ENCODE data around the gene AREL1.

The AREL1 gene

DNA sequence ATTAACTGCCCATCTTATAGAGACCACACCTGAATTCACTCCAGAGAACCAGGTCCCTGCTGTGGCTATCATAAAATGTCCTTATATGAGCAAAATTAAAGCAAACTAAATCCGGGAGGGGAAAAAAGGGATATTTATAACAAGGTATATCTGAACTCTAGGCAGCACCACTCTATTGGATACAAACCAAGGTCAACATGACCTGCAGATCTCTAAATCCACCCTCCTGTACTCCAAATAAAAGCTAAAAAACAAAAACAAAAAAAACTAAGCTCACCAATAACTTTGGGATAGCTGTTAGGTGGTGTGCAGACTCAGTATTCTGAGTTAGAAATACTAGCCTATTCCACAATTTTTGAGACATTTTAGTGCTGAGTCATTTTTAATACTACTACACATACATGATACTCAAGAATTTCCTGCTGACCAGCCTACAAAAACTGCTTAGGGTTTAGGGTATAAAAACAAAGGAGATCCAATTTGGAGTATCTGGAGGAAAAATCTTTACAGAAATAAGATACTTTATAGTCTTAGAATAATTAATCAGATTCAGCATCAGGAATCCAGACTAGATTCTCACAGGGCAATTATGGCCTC, 54.2 kb downstream of the AREL1 start:
- no peak for DNase-seq (ENCODE audit: low spot score)

DNA sequence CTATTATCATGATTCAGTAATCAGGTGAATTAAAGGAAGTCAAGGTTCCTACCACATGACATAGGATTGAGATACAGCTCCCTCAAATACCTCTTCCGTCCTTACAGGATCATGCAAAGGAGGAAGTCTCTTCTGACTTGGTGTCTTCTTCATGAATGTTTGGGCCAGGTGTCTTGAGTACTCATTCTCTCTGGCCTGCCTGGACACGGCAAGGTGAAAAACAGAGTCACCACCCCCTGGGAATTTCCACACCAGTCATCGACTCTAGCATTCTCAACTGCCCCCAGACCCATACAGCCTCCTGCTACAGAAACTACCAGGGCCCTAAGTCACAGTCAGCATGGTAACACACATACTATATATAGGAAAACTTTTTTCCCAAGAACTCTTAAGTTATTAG, 55.9 kb downstream of the AREL1 start:
- no peak for DNase-seq (ENCODE audit: low spot score)

- no peak for DNase-seq (ENCODE audit: low spot score)
Measured at GRCh38 chr14:74655599-74656395, 57.1 kb downstream of the AREL1 start.

- DNase-seq (ENCODE audit: low spot score) = no peak
Measured at GRCh38 chr14:74654931-74655330, 57.9 kb downstream of the AREL1 start.

DNA sequence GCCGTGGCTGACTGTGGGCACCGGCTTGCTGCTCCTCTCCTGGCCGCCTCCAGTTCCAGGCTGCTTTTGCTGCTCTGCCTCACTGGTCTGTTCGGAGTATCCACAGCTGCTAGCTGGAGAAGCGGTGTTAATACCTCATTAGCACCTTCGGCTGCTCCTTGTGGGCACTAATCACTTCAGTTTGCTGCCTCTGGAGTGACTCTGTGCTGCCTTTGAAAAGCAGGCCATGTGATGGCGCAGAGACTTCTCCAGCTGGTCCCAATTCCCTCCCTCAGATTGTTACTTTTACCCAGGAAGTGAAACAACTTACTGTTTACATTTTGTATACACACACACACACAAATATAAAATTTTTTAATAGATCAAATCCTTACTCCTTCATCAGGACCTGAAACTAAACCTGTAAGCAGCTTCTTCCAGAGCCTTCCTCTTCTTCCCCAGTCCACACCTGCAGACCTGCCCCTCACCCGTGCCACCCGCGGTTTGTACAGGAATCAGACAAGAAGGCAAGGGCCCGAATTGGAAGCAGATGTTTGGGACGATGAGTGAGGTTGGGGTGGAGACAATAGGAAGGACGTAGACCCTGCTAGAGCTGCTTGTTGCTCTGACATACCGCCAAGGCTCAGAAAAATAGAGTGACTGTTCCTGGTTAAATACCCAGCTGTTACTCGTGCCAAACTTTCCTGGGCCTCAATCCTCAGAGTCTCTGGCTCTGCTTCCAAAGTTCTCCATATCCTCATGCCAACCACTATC, 59.3 kb downstream of the AREL1 start:
- no peak for DNase-seq (ENCODE audit: low spot score)

GRCh38 chr14:74652541-74652940, 60.3 kb downstream of the AREL1 start:
- no peak for DNase-seq (ENCODE audit: low spot score)

- DNase-seq (ENCODE audit: low spot score) = no peak
Measured at GRCh38 chr14:74650927-74651686, 61.8 kb downstream of the AREL1 start.

DNA sequence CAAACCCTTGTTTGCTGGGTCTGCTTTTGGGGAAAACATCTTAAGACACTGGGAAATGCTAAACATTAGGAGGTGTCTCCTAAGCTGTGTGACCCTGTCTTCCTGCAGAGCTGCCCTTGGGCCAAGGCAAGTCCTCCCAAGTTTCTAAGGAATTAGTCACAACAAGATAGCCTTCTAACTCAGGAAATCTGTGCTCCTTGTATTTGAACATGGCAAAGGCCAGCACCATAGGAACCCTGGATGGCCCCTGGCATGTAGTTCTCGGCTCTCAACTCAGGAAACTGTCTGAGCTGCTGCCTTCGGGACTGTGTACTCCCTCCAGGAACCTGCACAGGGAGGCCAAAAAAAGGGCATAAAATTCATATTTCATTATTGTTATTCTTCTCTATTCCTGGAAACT, 63.2 kb downstream of the AREL1 start:
- DNase-seq (ENCODE audit: low spot score) = no peak

- no peak for DNase-seq (ENCODE audit: low spot score)
Measured at GRCh38 chr14:74649167-74649566, 63.7 kb downstream of the AREL1 start.

GRCh38 chr14:74648601-74649000, 64.3 kb downstream of the AREL1 start:
- DNase-seq (ENCODE audit: low spot score) = no peak

DNA sequence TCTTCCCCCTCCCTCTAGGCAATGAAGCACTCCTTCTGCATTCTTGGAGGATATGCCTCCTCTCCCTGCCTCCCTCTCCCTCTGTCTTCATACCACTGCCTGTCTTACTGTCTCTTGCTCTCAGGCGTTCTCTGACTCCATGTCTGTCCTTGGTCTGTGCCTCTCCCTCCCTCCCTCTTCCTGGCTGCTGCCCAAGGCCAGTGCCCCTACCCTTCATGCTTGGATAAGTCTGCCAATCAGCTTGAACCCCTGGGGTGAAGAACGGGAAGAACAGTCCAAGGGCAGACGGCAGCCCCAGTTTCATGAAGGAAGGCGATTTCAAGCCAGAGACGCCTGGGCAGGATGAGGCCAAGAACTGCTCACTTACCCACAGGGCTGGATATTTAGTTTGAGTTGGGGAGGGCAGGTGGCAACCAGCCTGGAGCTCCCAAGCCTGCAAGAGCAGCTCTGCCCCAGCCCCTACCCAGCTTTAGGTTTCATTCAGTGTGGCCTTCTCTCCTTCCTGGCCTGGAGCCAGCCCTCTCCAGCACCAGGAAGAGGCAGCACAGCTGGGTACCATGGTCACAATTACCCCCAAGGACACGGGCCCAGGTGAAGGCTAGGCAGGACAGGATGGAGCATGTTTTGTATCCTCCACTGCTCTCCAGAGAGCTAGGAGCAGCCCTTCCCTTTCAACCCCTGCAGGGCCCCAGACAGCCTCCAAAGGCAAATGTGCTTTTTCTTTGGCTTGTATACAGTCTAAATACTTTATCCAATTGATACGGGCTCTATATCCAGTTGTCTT, 65.0 kb downstream of the AREL1 start:
- no peak for DNase-seq (ENCODE audit: low spot score)

DNA sequence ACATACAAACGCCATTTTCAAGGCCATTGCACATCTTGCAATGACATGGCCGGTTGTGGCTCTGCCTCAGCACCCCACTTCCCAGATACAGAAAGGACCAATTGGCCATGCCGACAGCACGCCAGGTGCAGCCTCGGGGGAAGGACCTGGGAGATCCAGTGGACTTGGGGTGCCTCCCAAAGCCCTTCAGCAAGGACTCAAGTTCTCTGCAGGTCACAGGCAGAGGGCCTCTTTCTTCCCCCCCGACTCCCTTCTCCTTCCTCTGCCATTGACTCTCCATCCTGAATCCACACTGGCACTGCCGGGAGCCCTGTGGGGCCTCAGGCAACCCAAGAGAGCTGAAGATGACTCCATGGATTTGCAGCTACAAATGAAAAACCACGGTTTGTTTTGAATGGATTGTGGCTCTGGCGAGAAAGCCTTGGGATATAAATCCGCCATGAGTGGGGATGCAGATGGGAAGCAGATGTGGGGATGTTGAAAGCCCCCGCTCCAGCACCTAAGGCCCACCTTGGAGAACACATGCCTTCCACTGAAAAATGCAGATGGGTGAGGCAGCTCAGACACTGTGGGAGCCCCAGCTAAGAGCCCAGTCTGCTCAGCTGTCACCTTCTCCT, 65.7 kb downstream of the AREL1 start:
- no peak for DNase-seq (ENCODE audit: low spot score)

- DNase-seq (ENCODE audit: low spot score) = no peak
Measured at GRCh38 chr14:74645756-74646470, 67.0 kb downstream of the AREL1 start.

- DNase-seq (ENCODE audit: low spot score) = no peak
Measured at GRCh38 chr14:74645244-74645643, 67.6 kb downstream of the AREL1 start.

GRCh38 chr14:74641601-74642391, 71.1 kb downstream of the AREL1 start:
- no peak for DNase-seq (ENCODE audit: low spot score)

DNA sequence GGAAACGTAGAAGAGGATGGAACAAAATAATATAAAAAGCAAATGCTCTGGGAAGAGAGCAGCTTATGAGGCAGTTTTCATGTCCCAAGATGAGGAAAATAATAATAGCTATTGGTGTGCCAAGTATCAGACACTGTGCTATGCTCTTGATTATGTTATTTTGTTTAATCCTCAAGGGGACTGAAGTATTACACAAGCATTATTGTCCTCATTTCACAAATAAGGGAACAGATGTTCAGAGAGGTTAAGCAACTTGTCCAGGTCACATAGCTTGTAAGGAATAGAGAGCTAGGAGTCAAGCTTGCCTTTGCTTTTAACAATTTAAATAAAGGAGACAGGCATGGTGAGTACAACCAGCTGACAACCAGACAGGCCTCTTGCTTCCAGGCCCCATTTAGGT, 73.9 kb downstream of the AREL1 start:
- no peak for DNase-seq (ENCODE audit: low spot score)

DNA sequence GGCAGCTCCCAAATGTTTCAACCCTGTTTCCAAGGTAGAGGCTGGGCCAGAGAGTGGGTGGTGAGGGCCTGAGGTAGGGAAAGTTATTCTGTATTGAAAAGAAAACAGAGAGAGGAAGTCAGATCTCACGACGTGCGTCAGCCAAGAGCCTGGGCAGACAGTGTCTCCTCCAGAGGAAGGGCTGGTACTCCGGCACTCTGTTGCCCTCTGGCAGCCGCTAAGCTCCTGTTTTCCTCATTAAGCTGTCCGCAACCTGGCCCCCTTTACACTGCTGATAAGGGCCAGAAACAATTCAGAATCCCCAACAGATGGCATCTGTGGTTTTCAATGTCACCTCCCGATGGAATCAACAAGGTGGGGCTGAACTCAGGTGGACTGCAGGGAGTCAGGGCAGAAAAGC, 74.8 kb downstream of the AREL1 start:
- no peak for DNase-seq (ENCODE audit: low spot score)

DNA sequence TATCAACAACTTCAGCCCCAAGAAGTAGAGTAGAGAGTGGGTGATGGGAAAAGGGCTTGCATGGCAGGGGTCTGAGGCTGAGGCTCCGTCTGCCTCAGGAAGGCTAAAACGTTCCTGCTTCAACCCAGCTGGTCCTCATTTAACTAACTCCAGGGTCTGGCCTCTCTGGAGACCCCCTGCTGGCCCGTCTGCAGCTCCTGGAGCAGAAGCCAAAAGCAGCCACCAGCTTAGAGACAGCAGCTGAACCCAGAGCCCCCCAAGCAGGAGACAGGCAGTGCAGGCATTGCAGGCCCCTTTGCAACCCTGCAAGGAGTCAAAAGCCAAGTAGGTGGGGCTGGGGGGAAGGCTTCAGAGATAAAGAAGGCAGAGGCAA, 75.7 kb downstream of the AREL1 start:
- DNase-seq (ENCODE audit: low spot score) = no peak

DNA sequence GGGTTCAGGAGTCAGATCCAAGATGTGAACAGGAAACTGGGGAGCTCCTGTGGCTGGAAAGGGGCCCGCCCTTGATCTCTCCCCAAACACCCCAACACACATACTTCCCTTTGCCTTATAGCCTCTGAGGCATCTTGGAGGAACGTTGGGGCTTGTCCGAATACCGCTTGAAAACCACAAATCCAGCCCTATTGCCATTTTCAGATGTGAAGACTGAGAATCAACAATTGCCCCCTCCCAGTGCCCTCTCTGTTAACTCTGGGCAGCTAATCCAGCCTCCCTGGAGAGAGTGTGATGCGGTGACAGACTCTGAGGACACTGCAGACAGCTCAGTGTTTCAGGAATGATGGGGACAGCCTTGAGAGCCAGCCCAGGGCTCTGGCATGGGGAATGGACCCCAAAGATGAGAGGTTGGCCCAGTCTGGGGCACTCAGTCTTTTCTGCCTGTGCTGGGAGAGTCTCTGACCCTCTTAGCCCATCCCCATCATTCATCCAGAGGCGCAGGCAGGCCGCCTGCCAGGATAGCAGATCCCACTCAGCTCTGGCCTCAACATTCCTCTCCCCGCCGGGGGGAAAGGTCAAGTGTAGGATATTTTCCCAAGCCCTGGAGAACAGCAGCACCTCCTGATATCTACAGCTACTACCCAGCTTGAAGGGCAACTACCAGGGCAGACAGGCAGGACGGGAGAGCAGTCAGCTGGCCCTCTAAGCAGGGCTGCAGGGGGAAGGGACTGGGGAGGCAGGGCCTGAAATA, 76.3 kb downstream of the AREL1 start:
- DNase-seq (ENCODE audit: low spot score) = no peak
